Progenitor cell of endocrine pancreas (in vitro differentiated cells): ENCODE results near the gene HSPB7. TPM values are rescaled to one million over a fixed set of nuclear protein-coding genes. Genes with fewer than 3 reads are reported as not detected.
"Not testable (repeated sequence)": the region's sequence is repeated elsewhere in the genome, so short reads cannot be mapped to it uniquely, and the experiment has no call there.

Experiments used
- DNase-seq: peaks from one replicate; pipeline ENCODE4 v3.0.0; 2021; ENCODE audit warnings: low spot score; ENCODE audit not compliant: unreplicated experiment
- H3K27ac Mint-ChIP-seq: 2 replicates; pipeline ENCODE4 v1.8.0; 2021; ENCODE audit warnings: mild to moderate bottlenecking, moderate library complexity, mixed read lengths
- H3K27me3 Mint-ChIP-seq: 2 replicates; pipeline ENCODE4 v1.8.0; 2021; ENCODE audit warnings: mixed read lengths
- H3K36me3 Mint-ChIP-seq: 2 replicates; pipeline ENCODE4 v1.8.0; 2022; ENCODE audit warnings: mixed read lengths; ENCODE audit not compliant: insufficient read depth
- H3K4me1 Mint-ChIP-seq: 2 replicates; pipeline ENCODE4 v1.8.0; 2021; ENCODE audit warnings: low read depth, mixed read lengths
- H3K4me3 Mint-ChIP-seq: 2 replicates; pipeline ENCODE4 v1.8.0; 2021; ENCODE audit warnings: low read depth, mild to moderate bottlenecking, moderate library complexity, mixed read lengths
- H3K9me3 Mint-ChIP-seq: 2 replicates; pipeline ENCODE4 v1.8.0; 2021; ENCODE audit warnings: low read depth, mixed read lengths
- total RNA-seq: library from RNA; stranded (reverse); gene quantifications from 2 replicates; pipeline ENCODE4 v1.2.1, GENCODE V29; 2021
- TF ChIP-seq, protein P1 (sequence below): fragments of 200-600 bp; sonication (generic); IDR thresholded peaks from one replicate; pipeline ENCODE4 v1.5.0; 2021; ENCODE audit warnings: antibody characterized with exemption, mild to moderate bottlenecking; ENCODE audit not compliant: unreplicated experiment

Gene HSPB7
- total RNA-seq, 1 donor from 2014 or later, result not detected

DNA sequence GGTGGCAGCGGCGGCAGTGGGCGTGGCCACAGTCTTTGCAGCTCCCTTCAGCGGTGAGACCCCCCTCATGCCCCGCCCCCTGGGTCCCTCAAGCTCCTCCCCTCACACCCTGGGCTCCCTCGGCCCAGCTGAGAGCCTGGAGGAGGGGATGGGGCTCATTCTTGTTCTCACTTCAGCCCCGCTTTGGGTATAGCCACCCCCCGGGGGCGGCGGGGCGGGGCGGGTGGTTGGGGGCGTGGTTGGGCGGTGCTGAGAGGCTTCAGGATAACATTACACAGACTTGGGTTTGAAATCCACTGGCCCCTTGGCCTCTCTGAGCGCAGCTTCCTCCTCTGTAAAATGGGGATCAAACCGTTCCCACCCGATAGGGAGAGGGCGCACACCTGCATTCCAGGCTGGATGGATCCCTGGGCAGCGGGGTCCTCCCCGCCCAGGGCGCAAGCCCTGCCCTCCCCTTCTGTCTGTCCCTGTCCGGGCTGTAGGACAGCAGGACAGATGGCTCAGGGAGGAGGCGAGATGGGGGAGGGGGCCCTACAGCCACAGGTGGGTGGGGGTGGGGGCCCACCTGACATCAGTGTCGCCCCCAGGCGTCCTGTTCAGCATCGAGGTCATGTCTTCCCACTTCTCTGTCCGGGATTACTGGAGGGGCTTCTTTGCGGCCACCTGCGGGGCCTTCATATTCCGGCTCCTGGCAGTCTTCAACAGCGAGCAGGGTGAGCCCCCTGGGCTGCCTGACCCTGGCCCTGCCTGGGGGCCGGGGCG, 9.1 kb upstream of the HSPB7 start:
- H3K27ac Mint-ChIP-seq, result no peak overlapping the region
- H3K4me3 Mint-ChIP-seq, result peak overlapping the region; percentile 47
- H3K36me3 Mint-ChIP-seq, result no peaks in the 10 kb centered on the region
- TF ChIP-seq, protein P1, sequence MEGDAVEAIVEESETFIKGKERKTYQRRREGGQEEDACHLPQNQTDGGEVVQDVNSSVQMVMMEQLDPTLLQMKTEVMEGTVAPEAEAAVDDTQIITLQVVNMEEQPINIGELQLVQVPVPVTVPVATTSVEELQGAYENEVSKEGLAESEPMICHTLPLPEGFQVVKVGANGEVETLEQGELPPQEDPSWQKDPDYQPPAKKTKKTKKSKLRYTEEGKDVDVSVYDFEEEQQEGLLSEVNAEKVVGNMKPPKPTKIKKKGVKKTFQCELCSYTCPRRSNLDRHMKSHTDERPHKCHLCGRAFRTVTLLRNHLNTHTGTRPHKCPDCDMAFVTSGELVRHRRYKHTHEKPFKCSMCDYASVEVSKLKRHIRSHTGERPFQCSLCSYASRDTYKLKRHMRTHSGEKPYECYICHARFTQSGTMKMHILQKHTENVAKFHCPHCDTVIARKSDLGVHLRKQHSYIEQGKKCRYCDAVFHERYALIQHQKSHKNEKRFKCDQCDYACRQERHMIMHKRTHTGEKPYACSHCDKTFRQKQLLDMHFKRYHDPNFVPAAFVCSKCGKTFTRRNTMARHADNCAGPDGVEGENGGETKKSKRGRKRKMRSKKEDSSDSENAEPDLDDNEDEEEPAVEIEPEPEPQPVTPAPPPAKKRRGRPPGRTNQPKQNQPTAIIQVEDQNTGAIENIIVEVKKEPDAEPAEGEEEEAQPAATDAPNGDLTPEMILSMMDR, result no peak
- DNase-seq, result peak; percentile 71
- peaks cover 1% of the 10 kb centered on the region for H3K4me1 Mint-ChIP-seq
- H3K9me3 Mint-ChIP-seq, result no peaks in the 10 kb centered on the region
- H3K27me3 Mint-ChIP-seq, result peaks cover 30% of the 10 kb centered on the region

DNA sequence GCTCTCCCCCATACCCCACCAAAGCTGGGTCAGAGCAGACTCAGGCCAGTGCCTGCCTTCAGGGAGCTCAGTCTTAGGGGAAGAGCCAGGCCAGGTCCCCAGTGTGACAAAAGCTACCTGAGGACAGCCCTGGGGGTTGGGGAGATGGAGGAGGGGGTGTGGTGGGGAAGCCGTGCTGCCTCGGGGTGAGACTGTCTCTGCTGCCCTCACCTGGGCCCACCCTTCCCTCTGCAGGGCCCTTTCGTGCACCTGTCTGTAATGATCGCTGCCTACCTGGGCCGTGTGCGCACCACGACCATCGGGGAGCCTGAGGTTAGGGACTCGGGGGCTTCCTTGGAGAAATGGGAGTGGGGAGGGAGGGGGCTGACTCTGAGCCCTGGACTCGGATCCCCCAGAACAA, 8.5 kb upstream of the HSPB7 start:
- peak overlapping the region; percentile 47 for H3K4me3 Mint-ChIP-seq
- H3K4me1 Mint-ChIP-seq, H3K36me3 Mint-ChIP-seq, DNase-seq, H3K9me3 Mint-ChIP-seq, H3K27ac Mint-ChIP-seq: not testable (repeated sequence)
- H3K27me3 Mint-ChIP-seq, result peaks cover 34% of the 10 kb centered on the region

DNA sequence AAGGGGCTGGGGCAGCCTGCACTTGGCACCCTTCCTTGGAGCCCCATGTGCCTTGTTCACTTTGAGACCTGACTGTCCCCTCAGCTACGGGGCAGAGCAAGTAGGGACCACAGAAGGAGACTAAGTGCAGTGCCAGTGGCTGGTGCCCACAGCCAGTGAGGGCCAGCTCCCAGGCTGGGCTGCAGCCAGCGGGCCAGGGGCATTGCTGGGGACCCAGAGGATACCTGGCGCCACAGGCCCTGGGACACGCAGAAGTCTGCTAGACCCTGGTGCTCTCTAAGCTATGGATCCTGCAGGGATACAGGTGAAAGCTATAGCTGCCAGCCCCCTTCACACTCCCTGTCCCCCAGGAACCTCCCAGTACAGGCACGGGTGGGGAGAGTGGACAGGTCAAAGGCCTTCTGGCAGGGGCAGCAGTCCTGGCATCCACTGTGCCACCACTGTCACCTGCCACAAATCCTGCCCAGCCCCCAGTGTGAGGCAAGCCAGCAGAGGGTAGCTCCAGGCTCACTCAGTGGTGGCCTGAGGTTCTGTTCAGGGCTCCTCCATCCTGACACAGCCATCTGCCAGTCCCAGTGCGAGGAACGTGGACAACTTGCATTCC, 5.3 kb upstream of the HSPB7 start:
- Mint-ChIP-seq H3K4me3 (no peak overlapping the region), H3K27ac (no peak overlapping the region), H3K27me3 (peaks cover 42% of the 10 kb centered on the region), H3K36me3 (no peaks in the 10 kb centered on the region), H3K4me1 (peaks cover 11% of the 10 kb centered on the region), H3K9me3 (no peaks in the 10 kb centered on the region)
- TF ChIP-seq, protein P1, result no peak
- no peak for DNase-seq

DNA sequence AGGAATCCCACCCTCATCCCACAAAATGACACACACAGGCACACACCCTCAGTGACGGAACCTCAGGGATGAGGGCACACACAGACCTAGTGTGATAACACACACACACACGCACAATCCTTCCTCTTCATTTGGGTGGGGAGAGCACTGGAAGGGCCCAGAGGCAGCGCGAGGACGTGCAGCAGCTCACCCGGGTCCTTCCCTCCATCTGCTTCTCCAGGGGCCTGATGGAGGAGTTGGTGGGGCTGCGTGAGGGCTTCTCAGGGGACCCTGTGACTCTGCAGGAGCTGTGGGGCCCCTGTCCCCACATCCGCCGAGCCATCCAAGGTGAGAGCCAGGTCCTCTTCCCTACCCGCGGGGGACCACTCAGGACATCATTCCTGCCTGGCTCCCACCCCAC, 4.5 kb upstream of the HSPB7 start:
- no peaks in the 10 kb centered on the region for H3K9me3 Mint-ChIP-seq
- TF ChIP-seq, protein P1, result no peak
- H3K36me3 Mint-ChIP-seq, result no peaks in the 10 kb centered on the region
- no peak overlapping the region for H3K27ac Mint-ChIP-seq
- H3K4me1 Mint-ChIP-seq, result peaks cover 13% of the 10 kb centered on the region
- H3K27me3 Mint-ChIP-seq, result peaks cover 40% of the 10 kb centered on the region
- no peak overlapping the region for H3K4me3 Mint-ChIP-seq
- DNase-seq, result no peak

DNA sequence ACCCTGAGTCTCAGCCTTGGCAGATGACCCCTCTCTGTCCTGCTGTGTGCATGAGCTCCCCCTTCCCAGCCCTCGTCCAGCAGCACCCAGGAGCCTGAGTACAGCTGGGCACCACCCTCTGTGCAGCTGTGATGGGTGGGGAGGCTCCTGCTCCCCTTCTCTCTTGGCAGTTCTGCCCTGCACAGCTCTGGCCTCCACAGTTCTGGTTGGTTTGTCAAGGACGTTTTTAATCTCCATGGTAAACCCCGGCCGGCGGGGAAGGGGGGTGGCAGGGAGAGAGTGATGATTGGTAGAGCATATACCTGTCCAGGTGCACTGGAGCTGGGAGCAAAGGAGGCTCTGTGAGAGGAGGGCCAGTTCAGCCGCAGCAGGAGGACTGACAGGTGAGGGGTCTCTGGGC, 3.8 kb upstream of the HSPB7 start, which contains the start of gene CLCNKA:
Gene CLCNKA, plus strand, starts transcription at position 356 of the 400 bp plus-strand sequence. CDS start 584 bp downstream, outside the sequence.
- Mint-ChIP-seq H3K27ac (no peak within 1 kb of the TSS), H3K9me3 (no peaks in the 10 kb centered on the region), H3K36me3 (no peaks in the 10 kb centered on the region), H3K4me3 (no peak within 1 kb of the TSS), H3K4me1 (peaks cover 13% of the 10 kb centered on the region), H3K27me3 (peaks cover 40% of the 10 kb centered on the region)
- no peak for DNase-seq
- TF ChIP-seq, protein P1, result no peak

DNA sequence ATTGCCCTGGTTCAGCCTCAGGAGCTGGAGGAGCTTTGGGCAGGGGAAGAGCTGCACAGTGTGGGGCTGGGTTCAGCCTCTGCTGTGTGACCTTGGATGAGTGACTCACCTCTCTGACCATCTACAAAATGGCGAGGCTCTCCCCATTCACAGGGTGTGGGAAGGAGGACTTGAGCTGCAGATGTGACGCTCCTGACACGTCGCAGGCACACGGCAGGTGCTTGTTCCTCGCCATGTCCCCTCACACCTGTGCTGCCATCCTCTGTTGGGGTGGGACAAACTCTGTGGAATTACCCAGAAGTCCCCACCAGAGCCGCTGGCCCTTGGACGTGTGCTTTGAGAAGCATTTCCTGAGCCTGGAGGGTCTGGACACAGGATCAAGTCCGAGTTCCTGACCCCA, 3.0 kb upstream of the HSPB7 start:
- peaks cover 40% of the 10 kb centered on the region for H3K27me3 Mint-ChIP-seq
- H3K9me3 Mint-ChIP-seq, DNase-seq, H3K27ac Mint-ChIP-seq, H3K36me3 Mint-ChIP-seq, H3K4me3 Mint-ChIP-seq: not testable (repeated sequence)
- peaks cover 13% of the 10 kb centered on the region for H3K4me1 Mint-ChIP-seq
